Activated naive CD4-positive, alpha-beta T cell treated with anti-CD3 and anti-CD28 coated beads, Interleukin-2, amount 50 U/mL, for 72 hours (primary cell): ENCODE data around the gene ACOX3. TPM values are rescaled to one million over a fixed set of nuclear protein-coding genes. Genes with fewer than 3 reads are reported as not detected.

ENCODE experiments used
- ATAC-seq, 2 donors: fragments of 150-1000 bp; cut with Tn5 transposase; 2 replicates each; pipeline ENCODE4 v1.10.0; 2021; ENCODE audit warnings: mild to moderate bottlenecking in 2 of 2, moderate library complexity in 2 of 2
- DNase-seq, 2 donors: peaks; one replicate each; pipeline ENCODE4 v3.0.0; 2021 to 2022; ENCODE audit warnings: low spot score in 2 of 2
- H3K27ac Mint-ChIP-seq, 2 donors: one replicate each; pipeline ENCODE4 v1.8.0; 2022; ENCODE audit warnings: mild to moderate bottlenecking in 2 of 2, mixed read lengths in 2 of 2
- H3K36me3 Mint-ChIP-seq, 2 donors: one replicate each; pipeline ENCODE4 v1.8.0; 2022; ENCODE audit warnings: mixed read lengths in 2 of 2
- H3K9me3 Mint-ChIP-seq, 2 donors: one replicate each; pipeline ENCODE4 v1.8.0; 2022; ENCODE audit warnings: mixed read lengths in 2 of 2
- total RNA-seq, 2 donors: library from RNA; stranded (reverse); gene quantifications; one replicate each; pipeline ENCODE4 v1.2.3, GENCODE V29; 2022

The ACOX3 gene
- total RNA-seq, 2 donors from 2014 or later, result 22.1 to 29.2 TPM

DNA sequence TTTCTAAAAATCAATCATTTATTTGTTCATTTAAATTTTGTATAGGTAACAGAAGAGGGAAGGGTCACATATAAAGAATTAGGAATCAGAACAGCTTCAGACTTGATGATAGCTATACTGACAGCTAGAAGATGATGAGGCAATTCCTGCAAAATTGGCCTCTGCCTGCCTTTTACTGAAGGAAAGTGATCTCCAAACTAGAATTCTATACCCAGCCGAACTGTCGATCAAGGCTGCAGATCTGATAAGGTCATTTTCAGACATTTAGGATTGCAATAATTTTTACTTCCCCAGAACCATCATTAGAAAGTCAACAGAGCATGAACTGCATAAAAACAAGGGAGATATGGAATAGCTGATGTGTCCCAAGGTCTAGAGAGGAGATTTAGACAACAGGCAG, 104.7 kb downstream of the ACOX3 start:
- Mint-ChIP-seq H3K36me3 (peaks cover 0 to 17% of the 10 kb centered on the region in 2 donors), H3K9me3 (peaks cover 10 to 22% of the 10 kb centered on the region in 2 donors), H3K27ac (no peak overlapping the region)
- DNase-seq (no peak), ATAC-seq (no peak)

DNA sequence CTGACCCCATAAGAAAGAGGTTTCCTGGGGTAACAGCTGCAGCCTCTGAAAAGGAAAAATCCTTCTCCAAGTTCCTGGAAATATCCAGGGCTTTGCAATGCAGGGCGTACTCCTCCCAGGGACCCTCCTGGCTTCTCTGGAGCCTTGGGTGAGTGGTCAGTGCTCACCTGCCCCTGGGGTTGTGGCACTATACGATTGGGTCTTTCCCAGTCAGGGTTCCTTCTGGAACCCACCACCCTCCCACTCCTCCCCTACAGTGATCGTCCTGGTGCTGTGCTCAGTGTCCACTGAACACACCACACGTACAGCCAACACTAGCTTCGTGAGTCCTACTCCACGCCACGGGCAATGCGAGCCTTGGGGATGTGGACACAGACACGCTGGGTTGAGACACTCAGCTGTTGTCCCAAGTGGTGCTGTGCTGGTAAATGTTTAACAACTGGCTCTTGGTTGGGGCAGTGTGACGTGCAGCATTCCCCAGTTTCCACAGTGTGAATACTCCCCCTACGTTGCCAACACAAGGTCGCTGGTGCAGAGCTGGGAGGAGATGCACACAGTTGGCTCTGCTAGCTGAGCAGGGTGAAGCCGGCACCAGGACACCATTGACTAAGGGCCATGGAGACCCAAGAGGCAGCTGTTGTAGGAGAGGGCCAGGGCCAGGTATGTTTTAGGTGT, 105.6 kb downstream of the ACOX3 start:
- Mint-ChIP-seq H3K27ac (no peak overlapping the region), H3K9me3 (peaks cover 10 to 22% of the 10 kb centered on the region in 2 donors), H3K36me3 (peaks cover 0 to 17% of the 10 kb centered on the region in 2 donors)
- ATAC-seq (no peak), DNase-seq (peak in 1 of 2 donors; percentile 31)

DNA sequence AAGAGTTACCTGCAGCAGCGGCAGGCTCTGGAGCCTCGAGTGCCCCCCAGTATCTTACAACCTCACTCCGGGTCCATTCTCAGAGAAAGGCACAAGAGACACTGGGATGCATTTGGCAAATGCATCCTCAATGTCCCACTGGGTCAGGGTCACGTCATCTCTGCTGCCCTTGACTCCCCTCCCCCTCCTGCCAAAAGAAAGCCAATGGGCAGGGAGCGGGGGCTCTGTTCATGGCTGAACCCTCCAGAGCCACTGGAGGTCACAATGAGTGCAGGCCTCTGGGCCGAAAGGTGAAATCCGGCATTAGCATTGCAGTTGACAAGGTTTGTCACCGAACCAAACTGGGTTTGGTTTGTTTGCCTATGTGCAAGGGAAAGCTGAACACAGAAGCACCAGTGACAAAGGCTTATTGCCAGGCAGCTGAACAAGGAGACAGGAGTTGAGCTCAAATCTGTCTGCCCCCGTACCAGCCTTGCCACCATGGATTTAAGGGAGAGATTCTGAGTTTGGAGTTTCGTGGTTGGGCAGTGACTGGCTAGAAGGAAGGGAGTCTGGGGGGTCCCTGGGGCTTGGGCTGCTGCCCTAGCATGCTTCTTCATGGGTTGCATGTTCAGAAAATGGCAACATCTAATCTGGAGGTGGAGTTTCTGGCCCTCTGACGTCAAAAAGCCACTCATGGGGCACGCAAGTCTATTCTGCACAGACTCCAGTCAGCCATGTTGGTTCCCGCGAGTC, 106.6 kb downstream of the ACOX3 start:
- Mint-ChIP-seq H3K9me3 (peaks cover 10 to 22% of the 10 kb centered on the region in 2 donors), H3K27ac (no peak overlapping the region), H3K36me3 (peaks cover 0 to 17% of the 10 kb centered on the region in 2 donors)
- DNase-seq (peak in 1 of 2 donors; percentile 31), ATAC-seq (no peak)

DNA sequence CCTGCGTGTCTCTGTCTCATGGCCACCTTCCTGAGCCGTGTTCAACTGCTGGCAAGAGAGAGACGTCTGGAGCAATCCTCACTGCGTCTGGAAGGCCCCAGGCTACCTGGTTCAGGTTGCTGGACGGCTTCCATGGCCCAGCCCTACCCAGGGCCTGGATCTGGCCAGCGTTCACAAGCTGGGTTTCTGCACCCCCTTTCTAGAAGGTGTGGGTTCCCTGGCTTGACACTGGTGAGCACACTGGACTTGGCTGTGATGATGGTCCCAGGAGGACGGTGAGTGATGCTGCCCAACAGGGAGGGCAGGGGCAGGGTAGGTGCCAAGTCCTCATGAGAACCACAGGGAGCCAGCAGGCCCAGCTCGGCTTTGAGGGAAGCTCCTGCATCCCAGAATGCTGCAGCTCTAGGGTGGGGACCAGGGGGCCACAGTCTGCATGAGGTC, 107.6 kb downstream of the ACOX3 start:
- ATAC-seq, result no peak
- H3K36me3 Mint-ChIP-seq, result peaks cover 0 to 17% of the 10 kb centered on the region in 2 donors
- DNase-seq, result peak in 1 of 2 donors; percentile 20
- peaks cover 5 to 16% of the 10 kb centered on the region in 2 donors for H3K9me3 Mint-ChIP-seq
- no peak overlapping the region for H3K27ac Mint-ChIP-seq

GRCh38 chr4:8332038-8332857, 108.3 kb downstream of the ACOX3 start:
- DNase-seq (peak in 1 of 2 donors; percentile 40), ATAC-seq (no peak)
- Mint-ChIP-seq H3K36me3 (peaks cover 0 to 17% of the 10 kb centered on the region in 2 donors), H3K27ac (no peak overlapping the region), H3K9me3 (peaks cover 5 to 16% of the 10 kb centered on the region in 2 donors)

- Mint-ChIP-seq H3K36me3 (peaks cover 0 to 13% of the 10 kb centered on the region in 2 donors), H3K27ac (no peak overlapping the region), H3K9me3 (peaks cover 5 to 12% of the 10 kb centered on the region in 2 donors)
- ATAC-seq (no peak), DNase-seq (peak in 1 of 2 donors; percentile 0)
These were observed 109.0 kb downstream of the ACOX3 start for GRCh38 chr4:8331575-8331955.

DNA sequence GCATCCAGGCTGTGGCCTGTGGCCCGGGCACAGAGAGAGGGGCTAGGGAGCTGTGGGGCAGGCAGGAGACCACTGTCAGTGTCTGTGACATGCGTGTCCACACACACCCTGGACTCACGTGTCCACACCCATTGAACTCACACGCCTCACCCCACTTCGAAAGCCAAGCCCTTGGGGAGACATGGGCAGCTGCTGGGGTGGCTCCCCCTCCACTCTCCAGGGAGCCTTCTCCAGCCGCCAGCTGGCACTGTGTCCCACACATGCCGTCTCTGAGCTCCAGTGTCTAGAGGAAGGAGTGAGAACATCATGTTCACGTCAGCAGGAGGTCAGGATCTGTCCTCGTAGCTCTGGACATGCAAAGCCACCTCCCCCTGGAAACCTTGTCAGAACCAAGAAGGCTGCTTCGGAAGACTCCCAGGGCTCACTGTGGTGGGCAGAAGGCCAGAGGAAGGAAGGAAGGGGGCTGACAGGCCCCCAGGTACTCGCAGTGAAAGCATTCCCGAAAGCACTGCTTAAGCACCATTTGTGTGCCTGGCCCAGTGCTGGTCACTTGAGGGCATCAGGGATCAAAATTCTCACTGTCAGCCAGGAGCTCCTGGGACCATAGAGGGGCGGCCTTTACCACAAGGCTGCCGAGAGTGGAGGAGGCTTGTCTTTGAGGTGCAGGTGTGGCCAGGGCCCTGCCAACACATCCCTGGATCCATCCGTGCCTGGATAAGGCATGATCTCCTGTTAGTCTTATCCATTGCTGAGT, 109.5 kb downstream of the ACOX3 start:
- H3K36me3 Mint-ChIP-seq, result peaks cover 0 to 10% of the 10 kb centered on the region in 2 donors
- H3K27ac Mint-ChIP-seq, result no peak overlapping the region
- peak in 1 of 2 donors; percentile 21 for DNase-seq
- no peak for ATAC-seq
- H3K9me3 Mint-ChIP-seq, result peaks cover 3 to 8% of the 10 kb centered on the region in 2 donors

GRCh38 chr4:8329859-8330761, 110.4 kb downstream of the ACOX3 start:
- DNase-seq (peak in 1 of 2 donors; percentile 51), ATAC-seq (no peak)
- H3K27ac Mint-ChIP-seq, result no peak overlapping the region
- peaks cover 0 to 3% of the 10 kb centered on the region in 2 donors for H3K36me3 Mint-ChIP-seq
- H3K9me3 Mint-ChIP-seq, result peaks cover 0 to 3% of the 10 kb centered on the region in 2 donors

GRCh38 chr4:8329560-8329858, 111.0 kb downstream of the ACOX3 start:
- Mint-ChIP-seq H3K9me3 (no peaks in the 10 kb centered on the region), H3K36me3 (no peaks in the 10 kb centered on the region), H3K27ac (no peak overlapping the region)
- DNase-seq (peak in 1 of 2 donors; percentile 28), ATAC-seq (no peak)

- DNase-seq (peak in 1 of 2 donors; percentile 31), ATAC-seq (no peak)
- H3K36me3 Mint-ChIP-seq, result no peaks in the 10 kb centered on the region
- H3K9me3 Mint-ChIP-seq, result no peaks in the 10 kb centered on the region
- no peak overlapping the region for H3K27ac Mint-ChIP-seq
These were observed 111.5 kb downstream of the ACOX3 start for GRCh38 chr4:8328866-8329559.

- Mint-ChIP-seq H3K27ac (no peak overlapping the region), H3K9me3 (no peaks in the 10 kb centered on the region), H3K36me3 (no peaks in the 10 kb centered on the region)
- DNase-seq (peak in 1 of 2 donors; percentile 20), ATAC-seq (no peak)
These were observed 112.1 kb downstream of the ACOX3 start for GRCh38 chr4:8328456-8328855.

DNA sequence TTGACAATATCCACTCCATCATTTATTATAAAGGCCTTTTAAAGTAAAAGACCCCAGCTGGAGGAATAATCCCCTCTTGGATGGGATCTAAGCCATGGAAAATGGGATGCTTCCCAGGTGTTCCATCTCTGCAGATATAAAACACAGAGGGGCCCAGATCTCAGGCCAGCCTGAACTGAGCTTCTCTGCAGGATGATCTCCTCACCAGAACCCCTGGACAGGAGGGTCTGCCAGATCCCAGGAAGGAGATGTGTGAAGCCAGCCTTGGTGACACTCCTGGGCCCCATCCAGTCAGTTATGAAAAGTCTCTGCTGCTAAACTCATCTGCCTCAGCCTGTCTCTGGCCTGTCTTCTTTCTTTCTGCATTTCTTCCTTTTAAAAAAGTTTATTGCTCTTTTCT, 114.3 kb downstream of the ACOX3 start:
- no peaks in the 10 kb centered on the region for H3K9me3 Mint-ChIP-seq
- no peak for ATAC-seq
- no peak overlapping the region for H3K27ac Mint-ChIP-seq
- H3K36me3 Mint-ChIP-seq, result no peaks in the 10 kb centered on the region
- no peak for DNase-seq

GRCh38 chr4:8325291-8325973, 115.1 kb downstream of the ACOX3 start:
- Mint-ChIP-seq H3K27ac (no peak overlapping the region), H3K9me3 (no peaks in the 10 kb centered on the region), H3K36me3 (no peaks in the 10 kb centered on the region)
- ATAC-seq, result no peak
- peak in 1 of 2 donors; percentile 33 for DNase-seq

- H3K9me3 Mint-ChIP-seq, result no peaks in the 10 kb centered on the region
- H3K36me3 Mint-ChIP-seq, result no peaks in the 10 kb centered on the region
- H3K27ac Mint-ChIP-seq, result peak overlapping the region in 1 of 2 donors; percentile 62
- DNase-seq (peak in 1 of 2 donors; percentile 1), ATAC-seq (no peak)
These were observed 115.8 kb downstream of the ACOX3 start for GRCh38 chr4:8324640-8325239.
